PC-3 (cell line): ENCODE data around the gene BTAF1. TPM values are rescaled to one million over a fixed set of nuclear protein-coding genes. Genes with fewer than 3 reads are reported as not detected.

ENCODE experiments used
- ATAC-seq: fragments of 200-7000 bp; cut with Tn5 transposase; 2 replicates; pipeline ENCODE4 v1.9.1; 2020; ENCODE audit warnings: mild to moderate bottlenecking, moderate library complexity
- BruUV-seq: library from RNA; stranded (reverse); fragments of 400-500 nt; replicated peaks from 2 replicates; lab custom pipeline; 2021; lab: Mats Ljungman, UMichigan
- CTCF ChIA-PET: fragments of 300-600 bp; sonication (Branson Sonifier 250); formaldehyde crosslinking; loops from one replicate; lab custom pipeline; 2022; ENCODE audit warnings: antibody characterized with exemption; lab: Charles Lee
- POLR2A ChIA-PET: fragments of 300-600 bp; sonication (Branson Sonifier 250); formaldehyde crosslinking; loops from one replicate; lab custom pipeline; 2022; ENCODE audit warnings: antibody characterized with exemption; ENCODE audit not compliant: unreplicated experiment; lab: Charles Lee
- DNase-seq: peaks from one replicate; pipeline ENCODE4 v3.0.0-alpha.2; 2015
- H2AFZ ChIP-seq: fragments of 300-600 bp; sonication (generic); 2 replicates; pipeline ENCODE4 v1.6.0; 2016; ENCODE audit warnings: antibody characterized with exemption, low read length
- H3F3A ChIP-seq: fragments of 300-600 bp; sonication (generic); one replicate; pipeline ENCODE4 v1.6.0; 2017; ENCODE audit warnings: antibody characterized with exemption, low read length, control low read depth, mild to moderate bottlenecking; ENCODE audit not compliant: unreplicated experiment
- H3K27ac ChIP-seq: fragments of 300-600 bp; sonication (generic); 2 replicates; pipeline ENCODE4 v1.5.1; 2016; ENCODE audit warnings: mild to moderate bottlenecking, low read length
- H3K27me3 ChIP-seq: fragments of 300-600 bp; sonication (generic); 2 replicates; pipeline ENCODE4 v1.6.1; 2016; ENCODE audit warnings: low read length, mixed read lengths
- H3K36me3 ChIP-seq: fragments of 300-600 bp; sonication (generic); 2 replicates; pipeline ENCODE4 v1.6.1; 2016; ENCODE audit warnings: low read depth, mixed run types, low read length, mixed read lengths
- H3K4me1 ChIP-seq: fragments of 300-600 bp; sonication (generic); 2 replicates; pipeline ENCODE4 v1.5.1; 2016; ENCODE audit warnings: low read length; ENCODE audit not compliant: insufficient read depth
- H3K4me2 ChIP-seq: fragments of 300-600 bp; sonication (generic); 2 replicates; pipeline ENCODE4 v1.6.0; 2016; ENCODE audit warnings: low read length
- H3K4me3 ChIP-seq: fragments of 300-600 bp; sonication (generic); 2 replicates; pipeline ENCODE4 v1.5.1; 2016; ENCODE audit warnings: mild to moderate bottlenecking, low read length, mixed read lengths
- H3K79me2 ChIP-seq: fragments of 300-600 bp; sonication (generic); 2 replicates; pipeline ENCODE4 v1.6.1; 2017; ENCODE audit warnings: low read length, mixed read lengths
- H3K9ac ChIP-seq: fragments of 300-600 bp; sonication (generic); 2 replicates; pipeline ENCODE4 v1.6.0; 2016; ENCODE audit warnings: mild to moderate bottlenecking, low read length
- H3K9me2 ChIP-seq: fragments of 300-600 bp; sonication (generic); replicated peaks from 2 replicates; pipeline ENCODE4 v1.6.1; 2016; ENCODE audit warnings: mixed run types, low read length, mixed read lengths
- H3K9me3 ChIP-seq: fragments of 300-600 bp; sonication (generic); 2 replicates; pipeline ENCODE4 v1.6.1; 2016; ENCODE audit warnings: low read length, mixed read lengths
- H4K20me1 ChIP-seq: fragments of 300-600 bp; sonication (generic); 2 replicates; pipeline ENCODE4 v1.6.1; 2016; ENCODE audit warnings: low read length, mixed read lengths
- EZH2 ChIP-seq: fragments of 300-600 bp; sonication (generic); IDR thresholded peaks from one replicate; pipeline ENCODE4 v1.6.1; 2017; ENCODE audit warnings: antibody characterized with exemption, mild to moderate bottlenecking, low read length; ENCODE audit not compliant: unreplicated experiment
- EZH2phosphoT487 ChIP-seq: fragments of 300-600 bp; sonication (generic); IDR thresholded peaks from 2 replicates; pipeline ENCODE4 v1.6.1; 2018; ENCODE audit warnings: mild to moderate bottlenecking, antibody characterized with exemption, low read length, borderline replicate concordance
- intact Hi-C: fragments of 100-400 bp; cut with micrococcal nuclease; formaldehyde crosslinking; loops from 2 replicates; pipeline ENCODE4 v1.9.0; 2023
- total RNA-seq: library from RNA; depleted of rRNA; stranded (reverse); fragments of >200 nt; gene quantifications from 2 replicates; pipeline ENCODE4 v1.2.3, GENCODE V29; 2014
- TF ChIP-seq, protein P1 (sequence below): fragments of 300-600 bp; sonication (generic); conservative IDR thresholded peaks from 2 replicates; pipeline ENCODE4 v1.5.1; 2017; ENCODE audit warnings: antibody characterized with exemption, low read depth, mild to moderate bottlenecking, low read length

BTAF1 gene
- total RNA-seq, 1 experiment from 2014 or later: 27.6 TPM

DNA sequence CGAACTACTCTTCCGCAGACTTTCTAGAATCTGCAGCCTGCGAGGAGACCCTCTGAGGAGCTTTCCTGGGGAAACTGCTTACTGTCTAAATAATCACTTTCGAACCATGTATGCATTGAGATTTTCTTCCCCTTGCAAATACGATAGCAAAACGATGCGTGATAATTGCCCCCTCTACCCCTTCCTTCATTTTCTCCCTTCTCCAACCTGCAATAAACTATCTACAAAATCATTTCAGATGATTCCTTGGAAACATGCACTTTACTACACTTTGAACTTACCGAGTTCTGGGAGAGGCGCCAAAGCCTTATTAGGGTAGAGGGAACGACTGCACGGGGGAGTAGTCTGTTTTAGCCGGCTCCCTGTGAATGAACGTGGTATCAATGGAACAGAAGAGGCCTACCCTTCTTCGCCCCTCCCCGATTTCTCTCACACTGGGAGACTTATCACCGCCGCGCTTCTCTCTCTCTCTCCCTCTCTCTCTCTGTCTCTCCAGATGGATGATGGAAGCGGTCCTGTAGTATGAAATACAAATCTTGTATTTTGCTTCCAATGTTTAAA is 14.4 kb upstream of the BTAF1 start, which contains the start of gene FGFBP3:
Gene FGFBP3, minus strand, starts transcription at position 370 of the 561 bp plus-strand sequence. CDS start 517 bp downstream, outside the sequence.
- no TSS peak for BruUV-seq
- ATAC-seq (peak; percentile 22; the same call in 1 of the 2 replicates), DNase-seq (peak; percentile 43)
- H3K36me3 ChIP-seq: no peaks in the 10 kb centered on the region
- H3K9me3 ChIP-seq: no peaks in the 10 kb centered on the region
- intact Hi-C loops: no loop called here
- peak within 1 kb of the TSS; percentile 98 for H3K4me2 ChIP-seq
- POLR2A ChIA-PET: no interaction called here
- 0 out of 2 replicates have a peak, but pooled peaks cover 16% of the 10 kb centered on the region for H3K4me1 ChIP-seq
- H3K79me2 ChIP-seq: 0 out of 2 replicates have a peak, but pooled peaks cover 3% of the 10 kb centered on the region
- peak within 1 kb of the TSS; percentile 90 for H3K4me3 ChIP-seq
- no peak within 1 kb of the TSS for H3K27ac ChIP-seq
- H3F3A ChIP-seq: no peaks in the 10 kb centered on the region
- CTCF ChIA-PET: no interaction called here
- no peaks in the 10 kb centered on the region for H4K20me1 ChIP-seq
- TF ChIP-seq, protein P1, sequence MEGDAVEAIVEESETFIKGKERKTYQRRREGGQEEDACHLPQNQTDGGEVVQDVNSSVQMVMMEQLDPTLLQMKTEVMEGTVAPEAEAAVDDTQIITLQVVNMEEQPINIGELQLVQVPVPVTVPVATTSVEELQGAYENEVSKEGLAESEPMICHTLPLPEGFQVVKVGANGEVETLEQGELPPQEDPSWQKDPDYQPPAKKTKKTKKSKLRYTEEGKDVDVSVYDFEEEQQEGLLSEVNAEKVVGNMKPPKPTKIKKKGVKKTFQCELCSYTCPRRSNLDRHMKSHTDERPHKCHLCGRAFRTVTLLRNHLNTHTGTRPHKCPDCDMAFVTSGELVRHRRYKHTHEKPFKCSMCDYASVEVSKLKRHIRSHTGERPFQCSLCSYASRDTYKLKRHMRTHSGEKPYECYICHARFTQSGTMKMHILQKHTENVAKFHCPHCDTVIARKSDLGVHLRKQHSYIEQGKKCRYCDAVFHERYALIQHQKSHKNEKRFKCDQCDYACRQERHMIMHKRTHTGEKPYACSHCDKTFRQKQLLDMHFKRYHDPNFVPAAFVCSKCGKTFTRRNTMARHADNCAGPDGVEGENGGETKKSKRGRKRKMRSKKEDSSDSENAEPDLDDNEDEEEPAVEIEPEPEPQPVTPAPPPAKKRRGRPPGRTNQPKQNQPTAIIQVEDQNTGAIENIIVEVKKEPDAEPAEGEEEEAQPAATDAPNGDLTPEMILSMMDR: no peak
- TF ChIP-seq EZH2phosphoT487 (no peak), EZH2 (no peak)
- no peaks in the 10 kb centered on the region for H3K9me2 ChIP-seq
- H2AFZ ChIP-seq: peak within 1 kb of the TSS; percentile 98
- H3K9ac ChIP-seq: peak within 1 kb of the TSS; percentile 68
- no peaks in the 10 kb centered on the region for H3K27me3 ChIP-seq

DNA sequence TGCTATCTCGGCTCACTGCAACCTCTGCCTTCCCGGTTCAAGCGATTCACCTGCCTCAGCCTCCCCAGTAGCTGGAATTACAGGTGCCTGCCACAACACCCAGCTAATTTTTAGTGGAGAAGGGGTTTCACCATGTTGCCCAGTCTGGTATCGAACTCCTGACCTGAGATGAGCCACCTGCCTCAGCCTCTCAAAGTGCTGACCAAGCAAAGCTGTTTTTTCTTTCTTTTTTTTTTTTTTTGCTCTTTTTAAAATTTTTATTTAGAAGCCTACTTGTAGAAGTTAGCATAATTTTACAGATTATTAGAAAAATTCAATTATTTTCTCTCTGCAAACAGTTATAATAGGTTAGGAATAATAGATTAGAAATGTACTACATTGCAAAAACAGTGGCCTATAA is 13.1 kb upstream of the BTAF1 start:
- intact Hi-C loops: no loop called here
- ChIA-PET CTCF (no interaction called here), POLR2A (interaction anchor here (0.7 kb wide), 1 partner anchor 99 kb away, joined by 5 read pairs; no protein-coding TSS in a partner anchor)
- Histone ChIP-seq H3K9ac (no peak overlapping the region), H3K4me1 (0 out of 2 replicates have a peak, but pooled peaks cover 16% of the 10 kb centered on the region), H4K20me1 (no peaks in the 10 kb centered on the region), H3K27ac (no peak overlapping the region), H3F3A (no peaks in the 10 kb centered on the region), H3K79me2 (0 out of 2 replicates have a peak, but pooled peaks cover 3% of the 10 kb centered on the region), H3K27me3 (no peaks in the 10 kb centered on the region), H2AFZ (no peak overlapping the region), H3K9me2 (no peaks in the 10 kb centered on the region), H3K4me3 (no peak overlapping the region), H3K36me3 (no peaks in the 10 kb centered on the region), H3K4me2 (no peak overlapping the region), H3K9me3 (no peaks in the 10 kb centered on the region)
- ATAC-seq: no peak
- TF ChIP-seq EZH2phosphoT487: no peak
- TF ChIP-seq, protein P1: no peak
- no peak for TF ChIP-seq EZH2
- DNase-seq: no peak
- no TSS peak for BruUV-seq

DNA sequence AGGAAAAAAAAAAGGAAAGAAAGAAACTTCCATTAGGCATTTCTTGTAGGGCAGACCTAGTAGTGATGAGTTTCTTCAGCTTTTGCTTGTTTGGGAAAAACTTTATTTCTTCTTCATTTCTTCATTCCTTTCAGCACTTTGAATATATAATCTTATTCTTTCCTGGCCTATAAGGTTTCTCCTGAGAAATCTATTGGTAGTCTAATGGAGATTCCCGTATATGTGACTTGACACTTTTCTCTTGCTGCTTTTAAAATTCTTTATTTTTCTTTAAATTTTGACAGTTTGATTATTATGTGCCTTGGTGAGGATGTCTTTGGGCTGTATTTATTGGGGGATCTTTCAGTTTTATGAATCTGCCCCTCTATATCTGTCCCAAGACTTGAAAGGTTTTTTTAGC is 3.9 kb upstream of the BTAF1 start:
- Histone ChIP-seq H3K36me3 (no peaks in the 10 kb centered on the region), H3K4me3 (no peak overlapping the region), H3K79me2 (peaks cover 10% of the 10 kb centered on the region), H2AFZ (no peak overlapping the region), H3F3A (no peaks in the 10 kb centered on the region), H3K4me2 (no peak overlapping the region), H3K4me1 (peaks cover 6% of the 10 kb centered on the region; the same call in 1 of the 2 replicates), H4K20me1 (peaks cover 3% of the 10 kb centered on the region; the same call in 1 of the 2 replicates), H3K27ac (no peak overlapping the region), H3K9me3 (no peaks in the 10 kb centered on the region), H3K9ac (no peak overlapping the region), H3K27me3 (no peaks in the 10 kb centered on the region), H3K9me2 (no peaks in the 10 kb centered on the region)
- CTCF ChIA-PET: no interaction called here
- TF ChIP-seq, protein P1: no peak
- TF ChIP-seq EZH2 (no peak), EZH2phosphoT487 (no peak)
- ATAC-seq (no peak), DNase-seq (no peak)
- intact Hi-C loops: no loop called here
- BruUV-seq: no TSS peak
- POLR2A ChIA-PET: no interaction called here
